HUDEP-2 (cell line): ENCODE results near the gene TTC39C.

Source experiments
- DNase-seq, 76 experiments: peaks; one replicate each; lab custom pipeline; 2025; ENCODE audit not compliant: unreplicated experiment in 76 of 76; lab: John Stamatoyannopoulos, UW

TTC39C gene

GRCh38 chr18:24176727-24177416, 162.3 kb downstream of the TTC39C start:
- peak in 51 of 76 experiments; percentile 1 to 74 (median 32) for DNase-seq

GRCh38 chr18:24177499-24178133, 163.1 kb downstream of the TTC39C start:
- no peak for DNase-seq

GRCh38 chr18:24180048-24180447, 165.5 kb downstream of the TTC39C start:
- DNase-seq: no peak

- no peak for DNase-seq
Observed at GRCh38 chr18:24181806-24182205, 167.3 kb downstream of the TTC39C start.
